Fibroblast of lung (primary cell): ENCODE data around the gene CCNK. TPM values are rescaled to one million over a fixed set of nuclear protein-coding genes. Genes with fewer than 3 reads are reported as not detected.

Experiments used
- DNase-seq, 2 donors: peaks; one replicate each; pipeline versions ENCODE4 v3.0.0 to v3.0.0-alpha.2; 2010; ENCODE audit warnings: low read depth in 2 of 2
- H2AFZ ChIP-seq: 2 replicates; pipeline ENCODE4 v1.5.1; 2012; ENCODE audit warnings: low read length, control low read depth, inconsistent platforms
- H3K27ac ChIP-seq: 2 replicates; pipeline ENCODE4 v1.5.1; 2011; ENCODE audit warnings: low read length, control low read depth; ENCODE audit not compliant: insufficient read depth
- H3K27me3 ChIP-seq: 2 replicates; pipeline ENCODE4 v1.5.1; 2011; ENCODE audit warnings: mild to moderate bottlenecking, low read length; ENCODE audit not compliant: control insufficient read depth, insufficient read depth
- H3K36me3 ChIP-seq: 2 replicates; pipeline ENCODE4 v1.5.1; 2011; ENCODE audit warnings: low read length; ENCODE audit not compliant: control insufficient read depth, insufficient read depth
- H3K4me1 ChIP-seq: 2 replicates; pipeline ENCODE4 v1.5.1; 2011; ENCODE audit warnings: low read length; ENCODE audit not compliant: control insufficient read depth, insufficient read depth; ENCODE audit errors: extremely low read depth
- H3K4me2 ChIP-seq: 2 replicates; pipeline ENCODE4 v1.5.1; 2011; ENCODE audit warnings: low read length, control low read depth; ENCODE audit not compliant: insufficient read depth; ENCODE audit errors: extremely low read depth
- H3K4me3 ChIP-seq, 4 experiments: fragments of 200-600 bp in 1 of 4; sonication (generic) in 1 of 4; replicated peaks in 1 of 4; 2 replicates each; pipeline ENCODE4 v1.5.1; 2011 to 2016; ENCODE audit warnings: low read length in 4 of 4, low read depth in 3 of 4, mild to moderate bottlenecking in 3 of 4, control low read depth in 2 of 4, inconsistent platforms in 1 of 4, mixed read lengths in 1 of 4; ENCODE audit not compliant: insufficient read depth in 1 of 4; ENCODE audit errors: control extremely low read depth in 1 of 4
- H3K79me2 ChIP-seq: 2 replicates; pipeline ENCODE4 v1.5.1; 2012; ENCODE audit warnings: mild to moderate bottlenecking, low read length, inconsistent platforms; ENCODE audit not compliant: control insufficient read depth, insufficient read depth
- H3K9ac ChIP-seq: 2 replicates; pipeline ENCODE4 v1.5.1; 2011; ENCODE audit warnings: mild to moderate bottlenecking, low read length, control low read depth; ENCODE audit not compliant: insufficient read depth
- H3K9me3 ChIP-seq: 2 replicates; pipeline ENCODE4 v1.5.1; 2012; ENCODE audit warnings: low read depth, low read length; ENCODE audit not compliant: control insufficient read depth, insufficient read depth
- H4K20me1 ChIP-seq: 2 replicates; pipeline ENCODE4 v1.5.1; 2011; ENCODE audit warnings: low read length; ENCODE audit not compliant: control insufficient read depth, insufficient read depth; ENCODE audit errors: extremely low read depth
- CTCF ChIP-seq, 2 donors: IDR thresholded peaks in 1 of 2; conservative IDR thresholded peaks in 1 of 2; 1 replicate in 1 of 2; 2 replicates in 1 of 2; pipeline ENCODE4 v1.5.1; 2011 to 2012; ENCODE audit warnings: low read length in 2 of 2, control low read depth in 1 of 2, inconsistent platforms in 1 of 2, low read depth in 1 of 2, mild to moderate bottlenecking in 1 of 2
- EZH2 ChIP-seq: IDR thresholded peaks from 2 replicates; pipeline ENCODE4 v1.5.1; 2012; ENCODE audit warnings: low read length, control low read depth, mild to moderate bottlenecking; ENCODE audit errors: missing control alignments
- polyA plus RNA-seq, 2 donors: library from polyadenylated mRNA; depleted of rRNA in 1 of 2; stranded (reverse) in 1 of 2; unstranded in 1 of 2; fragments of >200 nt; gene quantifications; 2 replicates each; pipeline ENCODE4 v1.2.1, GENCODE V29; 2011 to 2012; ENCODE audit warnings: missing spikeins in 1 of 2
- total RNA-seq: library from RNA; depleted of rRNA; stranded (reverse); fragments of >200 nt; gene quantifications from 2 replicates; pipeline ENCODE4 v1.2.1, GENCODE V29; 2014

CCNK gene
- total and polyA plus RNA-seq, 2 donors (not counting 1 experiment from before 2014, with no cell fraction given) = 7.3 to 51.0 TPM

GRCh38 chr14:99524091-99524661 is 43.0 kb downstream of the CCNK start:
- H4K20me1 ChIP-seq = no peaks in the 10 kb centered on the region
- H3K9me3 ChIP-seq = no peaks in the 10 kb centered on the region
- peaks cover 12% of the 10 kb centered on the region for H3K4me1 ChIP-seq
- H3K79me2 ChIP-seq = no peaks in the 10 kb centered on the region
- H3K27me3 ChIP-seq = no peaks in the 10 kb centered on the region
- H3K4me3 ChIP-seq = no peak overlapping the region
- no peak overlapping the region for H3K27ac ChIP-seq
- DNase-seq = peak in 1 of 2 donors; percentile 60
- no peak overlapping the region for H2AFZ ChIP-seq
- no peak overlapping the region for H3K4me2 ChIP-seq
- TF ChIP-seq CTCF (conservative IDR thresholded peaks at IDR 0.05 in 1 of 2, IDR thresholded peaks at IDR 0.05 in 1 of 2; ENCODE audit: low read depth in 1 of 2, low read length in 2 of 2) (no peak), EZH2 (no peak)
- no peak overlapping the region for H3K9ac ChIP-seq
- H3K36me3 ChIP-seq = no peaks in the 10 kb centered on the region

DNA sequence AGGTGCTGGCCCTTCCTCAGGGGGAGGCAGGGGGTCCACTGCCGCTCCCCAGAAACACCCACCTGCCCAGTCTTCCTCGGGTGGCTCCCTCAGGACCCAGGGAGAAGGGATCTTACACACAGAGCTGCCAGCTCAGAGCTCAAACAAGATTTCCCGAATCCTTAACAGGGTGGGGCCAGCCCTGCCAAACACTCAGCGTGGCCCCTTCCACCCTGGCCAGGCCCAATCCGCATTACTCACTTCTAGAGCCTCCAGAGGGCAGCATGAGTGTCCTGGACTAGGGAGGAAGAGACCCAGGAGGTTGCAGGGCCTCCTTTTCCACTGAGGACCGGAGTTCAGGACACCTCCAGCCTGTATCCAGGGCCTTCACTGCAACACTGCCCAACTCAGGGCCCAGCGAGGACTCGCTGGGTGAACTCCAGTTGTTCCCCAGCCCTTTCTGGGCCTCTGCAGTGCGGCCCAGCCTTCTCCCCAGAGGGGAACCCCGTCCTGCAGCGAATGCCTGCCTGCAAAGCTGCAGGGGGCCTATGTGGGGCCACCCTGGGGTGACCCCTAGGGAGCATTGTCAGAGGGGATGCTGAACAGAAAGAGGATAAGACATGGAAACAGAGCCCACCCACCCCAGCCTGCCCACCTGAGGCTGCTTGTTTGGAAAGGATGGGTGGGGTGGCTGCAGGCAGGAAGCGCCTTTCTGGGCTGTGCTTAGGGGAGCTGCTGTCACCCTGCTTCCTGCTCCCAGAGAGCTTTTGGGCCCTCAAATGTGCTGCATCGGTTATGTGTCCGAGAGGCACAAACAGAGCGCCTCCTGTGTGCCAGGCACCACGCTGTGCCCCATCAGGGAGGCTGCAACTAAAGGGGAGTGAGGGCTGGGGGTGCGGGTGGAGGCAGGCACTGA is 43.8 kb downstream of the CCNK start:
- H3K27ac ChIP-seq = no peak overlapping the region
- no peaks in the 10 kb centered on the region for H3K79me2 ChIP-seq
- H3K4me1 ChIP-seq = peaks cover 12% of the 10 kb centered on the region
- H4K20me1 ChIP-seq = no peaks in the 10 kb centered on the region
- no peak overlapping the region for H3K4me3 ChIP-seq
- H2AFZ ChIP-seq = no peak overlapping the region
- no peaks in the 10 kb centered on the region for H3K9me3 ChIP-seq
- DNase-seq = peak; percentile 66 to 68
- H3K36me3 ChIP-seq = no peaks in the 10 kb centered on the region
- TF ChIP-seq EZH2 (no peak), CTCF (conservative IDR thresholded peaks at IDR 0.05 in 1 of 2, IDR thresholded peaks at IDR 0.05 in 1 of 2; ENCODE audit: low read depth in 1 of 2, low read length in 2 of 2) (peak; percentile 15 to 52)
- H3K9ac ChIP-seq = no peak overlapping the region
- H3K27me3 ChIP-seq = no peaks in the 10 kb centered on the region
- no peak overlapping the region for H3K4me2 ChIP-seq

DNA sequence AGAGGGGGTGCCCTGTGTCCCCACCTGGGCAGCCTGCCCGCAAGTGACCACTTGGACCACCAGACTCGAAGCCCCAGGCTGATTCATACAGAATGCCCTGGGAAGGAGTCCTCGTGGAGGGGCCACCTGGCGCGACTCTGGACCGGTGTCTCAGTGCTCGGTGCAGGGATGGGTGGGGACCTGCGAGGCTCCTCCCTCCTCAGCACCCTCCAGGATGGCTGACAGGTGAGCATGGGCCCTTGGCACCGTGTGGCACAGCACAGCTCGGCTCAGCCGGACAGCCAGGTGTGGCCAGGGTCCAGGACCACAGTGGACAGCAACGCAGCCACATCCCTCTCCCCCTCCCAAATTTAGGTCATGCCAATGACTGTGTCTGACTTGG is 44.5 kb downstream of the CCNK start:
- no peak for DNase-seq
- no peaks in the 10 kb centered on the region for H3K9me3 ChIP-seq
- no peak for TF ChIP-seq CTCF (conservative IDR thresholded peaks at IDR 0.05 in 1 of 2, IDR thresholded peaks at IDR 0.05 in 1 of 2; ENCODE audit: low read depth in 1 of 2, low read length in 2 of 2)
- TF ChIP-seq EZH2 = no peak
- H3K36me3 ChIP-seq = no peaks in the 10 kb centered on the region
- H2AFZ ChIP-seq = no peak overlapping the region
- no peak overlapping the region for H3K9ac ChIP-seq
- H3K4me3 ChIP-seq = no peak overlapping the region
- no peaks in the 10 kb centered on the region for H3K27me3 ChIP-seq
- H3K79me2 ChIP-seq = no peaks in the 10 kb centered on the region
- peaks cover 12% of the 10 kb centered on the region for H3K4me1 ChIP-seq
- no peak overlapping the region for H3K27ac ChIP-seq
- H3K4me2 ChIP-seq = no peak overlapping the region
- H4K20me1 ChIP-seq = no peaks in the 10 kb centered on the region
